Renal cortex interstitium (tissue), 15 donors: ENCODE measurements around the gene MAPKBP1. TPM values are rescaled to one million over a fixed set of nuclear protein-coding genes. Genes with fewer than 3 reads are reported as not detected.
"Not testable (repeated sequence)": the region's sequence is repeated elsewhere in the genome, so short reads cannot be mapped to it uniquely, and the experiment has no call there.

Experiments used
- DNase-seq, 11 donors: peaks; one replicate each; pipeline ENCODE4 v3.0.0-alpha.2; 2013; ENCODE audit warnings: low read depth in 9 of 11, low spot score in 4 of 11; ENCODE audit errors: extremely low read depth in 1 of 11
- long read RNA-seq, 16 experiments: transcript quantifications; one replicate each; lab custom pipeline, GENCODE V29; 2026
- polyA plus RNA-seq, 3 donors: library from polyadenylated mRNA; unstranded; fragments of 120-200 nt; gene quantifications; one replicate each; pipeline ENCODE4 v1.2.1, GENCODE V29; 2013; ENCODE audit not compliant: insufficient read length in 3 of 3

Gene MAPKBP1, protein sequence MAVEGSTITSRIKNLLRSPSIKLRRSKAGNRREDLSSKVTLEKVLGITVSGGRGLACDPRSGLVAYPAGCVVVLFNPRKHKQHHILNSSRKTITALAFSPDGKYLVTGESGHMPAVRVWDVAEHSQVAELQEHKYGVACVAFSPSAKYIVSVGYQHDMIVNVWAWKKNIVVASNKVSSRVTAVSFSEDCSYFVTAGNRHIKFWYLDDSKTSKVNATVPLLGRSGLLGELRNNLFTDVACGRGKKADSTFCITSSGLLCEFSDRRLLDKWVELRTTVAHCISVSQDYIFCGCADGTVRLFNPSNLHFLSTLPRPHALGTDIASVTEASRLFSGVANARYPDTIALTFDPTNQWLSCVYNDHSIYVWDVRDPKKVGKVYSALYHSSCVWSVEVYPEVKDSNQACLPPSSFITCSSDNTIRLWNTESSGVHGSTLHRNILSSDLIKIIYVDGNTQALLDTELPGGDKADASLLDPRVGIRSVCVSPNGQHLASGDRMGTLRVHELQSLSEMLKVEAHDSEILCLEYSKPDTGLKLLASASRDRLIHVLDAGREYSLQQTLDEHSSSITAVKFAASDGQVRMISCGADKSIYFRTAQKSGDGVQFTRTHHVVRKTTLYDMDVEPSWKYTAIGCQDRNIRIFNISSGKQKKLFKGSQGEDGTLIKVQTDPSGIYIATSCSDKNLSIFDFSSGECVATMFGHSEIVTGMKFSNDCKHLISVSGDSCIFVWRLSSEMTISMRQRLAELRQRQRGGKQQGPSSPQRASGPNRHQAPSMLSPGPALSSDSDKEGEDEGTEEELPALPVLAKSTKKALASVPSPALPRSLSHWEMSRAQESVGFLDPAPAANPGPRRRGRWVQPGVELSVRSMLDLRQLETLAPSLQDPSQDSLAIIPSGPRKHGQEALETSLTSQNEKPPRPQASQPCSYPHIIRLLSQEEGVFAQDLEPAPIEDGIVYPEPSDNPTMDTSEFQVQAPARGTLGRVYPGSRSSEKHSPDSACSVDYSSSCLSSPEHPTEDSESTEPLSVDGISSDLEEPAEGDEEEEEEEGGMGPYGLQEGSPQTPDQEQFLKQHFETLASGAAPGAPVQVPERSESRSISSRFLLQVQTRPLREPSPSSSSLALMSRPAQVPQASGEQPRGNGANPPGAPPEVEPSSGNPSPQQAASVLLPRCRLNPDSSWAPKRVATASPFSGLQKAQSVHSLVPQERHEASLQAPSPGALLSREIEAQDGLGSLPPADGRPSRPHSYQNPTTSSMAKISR (N-terminal part only)
- 10 to 100 TPM; 13.7 to 17.9 (median 13.8) TPM for polyA plus RNA-seq
- long read RNA-seq, donor 1, partial matches to known transcripts, result 0 of 1 reads
- long read RNA-seq, donor 1, other reads (novel, unspliced or antisense), result 0 of 1 reads
- long read RNA-seq, donor 2, result 0 reads
- long read RNA-seq, donor 3, result 0 reads
- long read RNA-seq, donor 4, result 0 reads
- long read RNA-seq, donor 5, result 0 reads
- long read RNA-seq, donor 6, partial matches to known transcripts, result 0 of 4 reads
- long read RNA-seq, donor 6, other reads (novel, unspliced or antisense), result 0 of 4 reads
- long read RNA-seq, donor 7, result 0 reads
- long read RNA-seq, donor 8, result 0 reads
- long read RNA-seq, donor 9, full-length matches to known transcripts, result 1 of 1 reads
- long read RNA-seq, donor 9, partial matches to known transcripts, result 0 of 1 reads
- long read RNA-seq, donor 9, other reads (novel, unspliced or antisense), result 0 of 1 reads
- long read RNA-seq, donor 10, result 0 reads
- long read RNA-seq, donor 11, result 0 reads
- long read RNA-seq, donor 12, result 0 reads
- long read RNA-seq, donor 13, result 0 reads
- long read RNA-seq, donor 14, result 0 reads
- long read RNA-seq, donor 15, result 0 reads
- long read RNA-seq, donor 16, partial matches to known transcripts, result 0 of 3 reads
- long read RNA-seq, donor 16, other reads (novel, unspliced or antisense), result 0 of 3 reads

DNA sequence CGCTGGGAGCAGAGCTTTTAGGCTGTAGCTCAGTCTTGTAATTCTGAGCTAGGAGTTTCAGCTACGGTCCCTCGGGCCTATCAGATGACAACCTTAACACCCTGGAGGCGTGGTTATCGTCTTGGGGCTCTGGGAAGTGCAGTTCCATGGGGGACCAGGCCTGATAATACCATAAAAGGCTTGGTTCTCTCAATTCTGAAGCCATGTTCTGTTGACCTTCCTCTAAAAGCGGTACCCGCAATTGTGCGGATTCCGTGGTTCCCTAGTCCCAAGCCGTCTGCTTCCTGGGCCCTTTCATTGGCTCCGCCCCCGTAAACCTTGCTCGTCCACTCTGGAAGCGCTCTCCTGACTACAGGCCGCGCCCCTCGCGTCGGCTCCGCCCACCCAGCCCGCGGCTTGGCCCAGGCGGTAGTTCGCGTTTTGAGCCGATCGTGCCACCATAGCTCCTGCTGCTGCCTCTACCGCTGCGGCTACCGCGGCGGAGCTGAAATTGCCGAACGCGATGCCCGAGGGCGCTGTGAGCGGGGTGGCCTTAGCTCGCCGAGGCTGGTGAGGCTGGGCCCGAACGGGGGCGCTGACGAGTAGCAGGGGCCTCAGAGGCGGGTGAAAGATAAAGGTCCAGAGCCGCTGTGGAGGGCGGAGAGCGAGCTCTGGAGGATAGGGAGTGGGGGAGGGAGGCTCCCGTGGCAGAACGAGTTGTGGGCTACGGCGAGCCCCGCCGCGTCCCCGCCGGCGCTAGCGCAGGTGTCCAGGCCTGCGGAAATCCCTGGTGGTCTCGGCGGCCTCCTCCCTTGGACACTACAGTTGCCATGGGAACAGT, at the start of gene MAPKBP1:
MAPKBP1 (plus strand) TSS at position 423 of the 820 bp plus-strand sequence. CDS start 792 bp downstream, outside the sequence.
- peak; percentile 92 to 98 (median 97) for DNase-seq

- no peak for DNase-seq
Observed at GRCh38 chr15:41727143-41727542, 47.1 kb upstream of the MAPKBP1 start.

GRCh38 chr15:41728061-41728460, 46.2 kb upstream of the MAPKBP1 start:
- not testable (repeated sequence) for DNase-seq

- no peak for DNase-seq
Observed at GRCh38 chr15:41730543-41730942, 43.7 kb upstream of the MAPKBP1 start.

DNA sequence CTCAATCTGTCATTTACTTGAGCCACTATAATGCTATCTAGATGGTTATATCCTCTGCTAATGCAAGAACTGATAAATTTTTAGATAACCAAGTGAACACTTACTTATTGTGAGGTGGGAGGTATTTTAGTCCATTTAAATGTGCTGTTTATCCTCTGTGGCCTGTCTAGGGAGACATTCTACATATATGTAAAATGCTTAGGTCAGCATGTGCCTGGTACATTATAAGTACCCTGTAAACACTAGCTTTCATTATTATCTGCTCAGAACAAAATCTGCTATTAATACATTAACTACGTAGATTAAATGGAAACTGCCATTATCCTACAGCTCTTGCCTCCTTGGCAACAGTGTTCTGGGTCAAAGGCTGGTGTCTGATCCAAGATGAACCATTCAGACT, 41.8 kb upstream of the MAPKBP1 start:
- DNase-seq, result no peak

- DNase-seq, result no peak
Observed at GRCh38 chr15:41734079-41734478, 40.2 kb upstream of the MAPKBP1 start.

DNA sequence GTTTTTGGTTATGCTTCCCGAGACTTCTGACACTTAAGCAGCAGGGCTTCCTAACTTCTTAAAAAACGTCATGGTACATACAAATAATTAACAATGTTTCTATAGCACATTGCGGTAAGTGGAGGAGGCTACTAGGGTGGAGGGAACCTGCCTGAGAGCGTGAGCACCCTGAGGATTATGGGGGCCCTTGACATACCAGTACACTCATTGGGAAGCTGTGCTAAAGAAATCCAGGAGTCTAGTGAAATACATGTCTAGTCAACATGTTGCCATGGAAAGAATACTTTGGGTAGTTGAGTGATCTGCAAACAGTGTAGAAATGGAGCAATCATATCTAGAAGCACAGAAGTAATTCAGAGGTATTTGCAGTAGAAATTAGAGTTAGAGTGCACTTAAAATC, 39.2 kb upstream of the MAPKBP1 start:
- DNase-seq, result no peak

DNA sequence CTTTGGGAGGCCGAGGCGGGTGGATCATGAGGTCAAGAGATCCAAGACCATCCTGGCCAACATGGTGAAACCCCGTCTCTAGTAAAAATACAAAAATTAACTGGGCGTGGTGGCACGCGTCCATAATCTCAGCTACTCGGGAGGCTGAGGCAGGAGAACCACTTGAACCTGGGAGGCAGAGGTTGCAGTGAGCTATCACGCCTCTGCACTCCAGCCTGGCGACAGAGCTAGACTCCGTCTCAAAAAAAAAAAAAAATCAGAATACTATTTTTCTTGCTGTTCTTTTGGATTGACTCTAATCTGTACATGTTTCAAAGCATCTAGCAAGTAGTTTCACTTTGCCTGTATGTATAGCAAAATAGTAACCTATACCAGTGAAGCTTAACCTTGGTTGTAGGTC, 38.8 kb upstream of the MAPKBP1 start:
- DNase-seq, result not testable (repeated sequence)

DNA sequence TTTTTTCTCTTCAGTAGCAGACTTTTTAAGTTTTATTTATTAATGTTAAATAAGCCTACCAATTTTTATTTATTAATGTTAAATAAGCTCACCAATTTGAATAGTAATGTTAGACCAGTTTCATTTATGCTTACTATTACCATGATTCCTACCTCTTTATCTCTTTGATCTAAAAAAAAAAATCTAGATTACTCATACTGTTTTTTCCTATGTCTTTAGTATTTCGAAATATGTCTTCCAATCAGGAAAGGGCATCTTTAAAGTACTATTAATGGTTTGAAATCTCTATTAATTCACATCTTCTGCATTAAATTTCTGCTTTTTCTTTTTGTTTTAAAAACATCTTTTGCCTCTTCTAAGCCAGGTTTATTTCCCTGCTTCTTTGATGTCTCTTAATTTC, 27.5 kb upstream of the MAPKBP1 start:
- DNase-seq, result no peak

DNA sequence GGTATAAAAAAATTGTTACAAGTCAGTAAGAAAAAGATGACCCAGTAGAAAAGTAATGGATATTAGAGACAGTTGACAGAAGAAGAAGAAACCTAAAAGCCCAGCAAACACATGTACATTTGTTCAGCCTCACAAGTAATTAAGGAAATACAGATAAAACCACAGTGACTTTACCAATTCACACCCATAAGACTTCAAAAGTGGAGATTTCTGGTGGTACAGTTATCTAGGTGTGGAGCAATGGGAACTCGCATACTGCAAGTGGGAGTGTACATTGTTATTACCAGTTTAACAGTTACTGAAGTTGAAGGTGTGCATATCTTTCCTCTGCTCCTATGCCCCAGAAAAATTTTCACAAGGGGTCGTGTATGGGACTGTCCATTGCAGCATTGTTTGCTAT, 18.1 kb upstream of the MAPKBP1 start:
- DNase-seq, result no peak

DNA sequence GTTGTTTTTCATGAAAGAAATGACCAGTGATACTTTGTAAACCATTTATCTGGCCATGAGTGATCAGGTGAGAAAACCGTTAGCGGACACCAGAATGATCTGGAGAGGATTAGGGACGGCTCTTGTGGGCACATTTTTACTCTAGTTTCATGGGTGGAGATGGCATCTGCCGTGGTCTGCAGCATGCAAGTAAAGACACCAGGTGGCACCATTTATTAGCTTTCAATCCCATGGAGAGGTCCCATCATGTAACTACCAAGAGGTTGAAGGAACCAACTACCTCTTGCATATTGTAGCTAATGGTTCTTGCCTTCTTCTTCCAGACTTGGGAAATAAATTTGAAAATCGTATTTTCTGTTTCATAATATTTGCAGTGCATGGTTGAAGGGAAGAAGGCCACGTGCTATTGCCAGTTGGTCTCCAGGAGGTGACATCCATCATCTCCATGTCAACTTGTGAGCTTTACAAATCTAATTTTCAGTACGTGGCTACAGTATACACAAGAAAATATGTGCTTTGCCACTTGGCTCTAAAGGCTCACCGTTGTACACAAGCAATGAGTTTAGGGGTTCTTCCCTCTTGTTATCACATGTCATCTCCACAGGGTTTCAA, 1.5 kb upstream of the MAPKBP1 start:
- DNase-seq, result peak in 7 of 11 donors; percentile 39 to 61 (median 50)

DNA sequence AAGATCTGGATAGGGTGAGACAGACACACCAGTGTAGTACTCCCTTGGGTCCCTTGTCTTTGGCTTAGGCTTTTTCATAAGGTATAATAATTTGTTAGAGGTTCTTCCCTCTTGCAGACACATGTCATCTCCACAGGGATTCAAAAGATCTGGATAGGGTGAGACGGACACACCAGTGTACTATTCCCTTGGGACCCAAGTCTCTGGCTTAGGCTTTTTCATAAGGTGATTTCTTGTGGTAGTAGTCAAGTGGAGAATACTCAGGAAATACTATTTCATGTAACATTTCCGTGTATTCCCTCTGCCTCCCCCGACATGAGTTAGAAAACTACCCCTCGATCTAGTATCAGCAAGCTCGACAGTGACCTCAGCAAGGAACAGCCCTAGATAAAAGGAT, 954 bp upstream of the MAPKBP1 start:
- DNase-seq, result no peak

DNA sequence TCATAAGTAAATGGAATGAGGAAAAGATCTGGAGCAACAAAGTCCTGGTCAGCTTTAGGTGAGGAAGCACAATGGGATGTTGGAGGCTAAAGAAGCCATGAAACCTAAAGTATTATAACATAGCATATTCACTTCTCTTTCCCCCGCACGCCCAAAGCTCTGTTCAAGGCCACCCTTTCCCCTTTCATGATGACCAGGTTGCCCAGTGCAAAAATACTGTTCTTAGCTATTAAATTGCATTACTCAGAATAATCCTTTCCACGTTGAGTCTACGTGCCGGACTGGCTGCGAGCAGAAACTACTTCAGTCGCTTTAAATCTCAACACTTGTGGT, 589 bp upstream of the MAPKBP1 start:
- no peak for DNase-seq

DNA sequence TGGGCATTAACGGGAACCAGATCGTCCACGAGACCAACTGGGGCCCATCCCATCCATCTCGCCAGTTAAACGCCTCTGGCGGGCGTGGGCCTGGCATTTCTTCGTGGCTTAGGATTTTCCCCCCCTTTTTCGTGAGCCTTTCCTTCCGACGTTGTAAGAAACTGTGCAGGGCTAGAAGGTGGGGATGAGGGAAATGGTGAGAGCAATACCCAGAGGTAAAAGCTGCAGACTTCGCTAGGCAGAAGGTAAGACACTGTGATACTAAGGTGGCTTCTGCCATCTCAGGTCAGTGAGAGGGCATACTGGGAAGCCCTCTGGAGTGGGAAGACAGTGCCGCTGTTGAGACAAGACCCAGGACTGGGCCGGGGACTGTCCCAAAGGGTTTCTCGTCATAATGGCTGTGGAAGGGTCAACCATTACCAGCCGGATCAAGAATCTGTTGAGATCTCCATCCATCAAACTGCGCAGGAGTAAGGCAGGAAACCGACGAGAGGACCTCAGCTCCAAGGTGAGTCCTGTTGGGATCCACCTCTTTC, 666 bp downstream of the MAPKBP1 start:
- DNase-seq, result peak in 1 of 11 donors; percentile 25

GRCh38 chr15:41775651-41776050, 1.4 kb downstream of the MAPKBP1 start:
- no peak for DNase-seq

GRCh38 chr15:41777421-41777973, 3.2 kb downstream of the MAPKBP1 start:
- no peak for DNase-seq
